ENCODE measurements around the gene DNM1L.
A peak's percentile ranks its signal among the peaks of the same experiment; 100 is the strongest.
"Not testable (repeated sequence)": the region's sequence is repeated elsewhere in the genome, so short reads cannot be mapped to it uniquely, and the experiment has no call there.

DNM1L gene

DNA sequence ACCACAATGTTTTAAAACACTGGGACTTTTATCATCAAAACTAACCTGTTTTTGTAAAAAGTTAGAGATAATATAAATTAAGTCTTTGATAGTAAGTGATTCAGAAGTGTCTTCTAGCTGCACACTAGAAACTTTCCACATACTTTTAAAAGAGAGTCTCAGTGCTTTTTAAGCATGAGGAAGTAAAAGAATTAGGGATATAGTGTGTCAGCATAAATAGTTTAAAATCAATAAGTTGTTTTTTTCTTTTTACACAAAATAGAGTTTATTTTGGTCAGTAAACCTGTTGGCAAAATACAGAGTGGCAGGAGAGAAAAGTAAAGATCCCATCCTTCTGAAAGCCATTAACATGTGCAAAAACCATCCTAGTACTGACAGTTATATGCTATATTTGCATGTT, 1.7 kb downstream of the DNM1L start:
- peak overlapping the region; percentile 94 for H3K4me3 Mint-ChIP-seq
- ATAC-seq = no peak
- peaks cover 15% of the 10 kb centered on the region for H3K36me3 Mint-ChIP-seq (ENCODE audit: low read depth)
- no peak for DNase-seq
- no peaks in the 10 kb centered on the region for H3K27me3 Mint-ChIP-seq
- peaks cover 35% of the 10 kb centered on the region for H3K4me1 Mint-ChIP-seq
- no peak overlapping the region for H3K27ac Mint-ChIP-seq
- no peaks in the 10 kb centered on the region for H3K9me3 Mint-ChIP-seq

DNA sequence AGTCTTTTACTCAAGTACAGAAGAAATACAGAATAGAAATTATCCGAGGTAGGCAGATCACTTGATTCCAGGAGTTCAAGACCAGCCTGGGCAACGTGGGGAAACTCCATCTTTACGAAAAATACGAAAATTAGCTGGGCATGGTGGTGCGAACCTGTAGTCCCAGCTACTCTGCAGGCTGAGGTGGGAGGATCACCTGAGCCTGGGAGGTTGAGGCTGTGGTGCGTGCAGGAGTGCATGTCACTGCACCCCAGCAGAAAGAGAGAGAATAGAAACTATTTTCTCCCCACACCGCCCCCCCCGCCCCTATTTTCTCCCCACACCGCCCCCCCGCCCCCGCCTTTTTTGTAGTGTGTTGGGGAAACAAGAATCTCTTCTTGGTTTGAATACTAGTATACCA, 2.2 kb downstream of the DNM1L start:
- peaks cover 36% of the 10 kb centered on the region for H3K4me1 Mint-ChIP-seq
- ATAC-seq (no peak), DNase-seq (no peak)
- no peaks in the 10 kb centered on the region for H3K9me3 Mint-ChIP-seq
- no peaks in the 10 kb centered on the region for H3K27me3 Mint-ChIP-seq
- peaks cover 17% of the 10 kb centered on the region for H3K36me3 Mint-ChIP-seq (ENCODE audit: low read depth)
- H3K27ac Mint-ChIP-seq = no peak overlapping the region
- peak overlapping the region; percentile 94 for H3K4me3 Mint-ChIP-seq

DNA sequence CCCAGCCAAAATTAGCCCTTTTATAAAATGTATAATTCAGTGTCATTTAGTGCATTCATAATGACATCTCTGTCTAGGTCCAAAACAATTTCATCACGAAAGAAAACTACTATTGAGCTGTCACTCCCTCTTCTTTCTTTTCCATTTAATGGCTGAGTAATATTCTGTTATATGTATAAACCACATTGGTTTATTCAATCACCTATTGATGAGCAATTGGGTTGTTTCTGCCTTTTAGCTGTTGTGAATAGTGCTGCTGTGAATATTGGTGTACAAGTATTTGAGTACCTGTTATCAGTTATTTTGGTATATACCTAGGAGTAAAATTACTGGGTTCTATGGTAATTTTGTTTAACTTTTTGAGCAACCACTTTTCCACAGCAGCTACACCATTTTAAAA, 7.2 kb downstream of the DNM1L start:
- H3K9me3 Mint-ChIP-seq = no peaks in the 10 kb centered on the region
- no peak overlapping the region for H3K4me3 Mint-ChIP-seq
- peaks cover 28% of the 10 kb centered on the region for H3K36me3 Mint-ChIP-seq (ENCODE audit: low read depth)
- H3K4me1 Mint-ChIP-seq = peaks cover 31% of the 10 kb centered on the region
- no peaks in the 10 kb centered on the region for H3K27me3 Mint-ChIP-seq
- DNase-seq = no peak
- H3K27ac Mint-ChIP-seq = no peak overlapping the region
- ATAC-seq = no peak

DNA sequence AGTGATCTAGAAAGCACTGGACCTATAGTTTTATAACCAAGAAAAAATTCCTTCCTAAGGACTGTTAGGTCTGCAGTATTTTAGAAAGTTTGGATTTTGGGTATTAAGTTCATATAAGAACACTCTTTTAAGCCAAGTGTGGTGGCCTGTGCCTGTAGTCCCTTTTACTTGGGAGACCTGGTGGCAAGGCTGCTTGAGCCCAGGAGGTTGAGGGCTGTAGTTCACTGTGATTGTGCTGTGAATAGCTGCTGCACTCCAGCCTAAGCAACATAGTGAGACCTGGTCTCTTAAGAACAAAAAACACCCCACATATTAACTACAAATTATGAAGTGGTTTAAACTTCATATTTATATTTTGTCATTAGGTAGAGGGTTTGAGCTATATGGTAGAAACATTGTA, 9.7 kb downstream of the DNM1L start:
- Mint-ChIP-seq H3K4me3 (no peak overlapping the region), H3K9me3 (no peaks in the 10 kb centered on the region), H3K36me3 (ENCODE audit: low read depth) (peaks cover 32% of the 10 kb centered on the region), H3K27me3 (no peaks in the 10 kb centered on the region), H3K27ac (no peak overlapping the region), H3K4me1 (peaks cover 37% of the 10 kb centered on the region)
- no peak for DNase-seq
- no peak for ATAC-seq

DNA sequence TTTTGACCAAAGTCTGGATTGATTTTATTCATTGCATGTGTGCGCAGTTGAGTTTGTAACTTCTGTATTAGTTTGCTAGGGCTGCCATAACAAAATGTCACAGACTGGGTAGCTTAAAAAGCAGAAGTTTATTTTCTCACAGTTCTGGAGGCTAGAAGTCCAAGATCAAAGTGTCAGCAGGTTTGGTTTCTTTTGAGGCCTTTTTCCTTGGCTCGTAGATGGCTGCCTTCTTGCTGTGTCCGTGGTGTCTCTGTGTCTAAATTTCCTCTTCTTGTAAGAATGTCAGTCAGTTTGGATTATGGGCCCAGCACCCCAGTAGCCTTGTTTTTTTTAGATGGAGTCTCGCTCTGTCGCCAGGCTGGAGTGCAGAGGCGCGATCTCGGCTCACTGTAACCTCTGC, 11.8 kb downstream of the DNM1L start:
- peaks cover 34% of the 10 kb centered on the region for H3K4me1 Mint-ChIP-seq
- H3K9me3 Mint-ChIP-seq = no peaks in the 10 kb centered on the region
- no peak overlapping the region for H3K27ac Mint-ChIP-seq
- DNase-seq = no peak
- H3K4me3 Mint-ChIP-seq = no peak overlapping the region
- ATAC-seq = no peak
- H3K27me3 Mint-ChIP-seq = no peaks in the 10 kb centered on the region
- peaks cover 31% of the 10 kb centered on the region for H3K36me3 Mint-ChIP-seq (ENCODE audit: low read depth)

DNA sequence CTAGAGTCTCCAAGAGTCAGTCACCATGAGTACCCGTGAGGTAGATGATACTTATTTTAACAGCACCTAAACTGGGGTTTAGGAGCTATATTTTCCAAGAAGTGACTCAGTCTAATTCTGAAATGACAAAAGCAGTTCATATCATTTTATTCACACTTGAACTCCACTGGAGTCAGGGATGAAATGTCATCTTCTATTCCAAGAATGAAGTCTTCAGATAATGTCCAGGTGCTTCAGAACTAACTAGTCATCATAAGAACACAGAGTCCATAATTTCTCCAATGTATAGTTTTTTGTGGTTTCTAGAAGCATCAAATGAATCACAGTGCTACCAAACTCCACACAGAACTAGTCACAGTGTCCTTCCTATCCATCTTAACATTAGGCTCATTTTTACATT, 13.3 kb downstream of the DNM1L start:
- DNase-seq (no peak), ATAC-seq (peak; percentile 71)
- H3K4me1 Mint-ChIP-seq = peaks cover 33% of the 10 kb centered on the region
- H3K27me3 Mint-ChIP-seq = no peaks in the 10 kb centered on the region
- peak overlapping the region; percentile 11 for H3K27ac Mint-ChIP-seq
- H3K36me3 Mint-ChIP-seq (ENCODE audit: low read depth) = peaks cover 24% of the 10 kb centered on the region
- no peak overlapping the region for H3K4me3 Mint-ChIP-seq
- H3K9me3 Mint-ChIP-seq = no peaks in the 10 kb centered on the region

DNA sequence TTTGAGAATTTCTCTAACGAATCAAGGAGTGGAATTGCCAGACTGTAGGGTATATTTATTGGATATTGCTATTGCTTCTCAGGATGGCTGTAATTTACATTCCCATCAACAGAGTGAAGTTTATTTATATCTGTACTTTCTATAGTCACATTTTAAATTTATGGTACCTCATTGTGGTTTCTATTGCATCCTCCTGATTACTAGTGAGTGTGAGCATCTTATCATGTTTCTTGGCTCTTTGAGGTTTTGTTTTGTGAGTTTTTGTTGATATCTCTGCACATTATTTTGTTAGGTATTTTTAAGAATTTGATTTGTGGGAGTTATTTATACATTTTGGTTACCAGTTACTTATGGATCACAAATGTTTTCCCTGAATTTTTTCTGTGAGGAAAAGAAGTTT, 13.9 kb downstream of the DNM1L start:
- Mint-ChIP-seq H3K27ac (no peak overlapping the region), H3K4me3 (no peak overlapping the region), H3K27me3 (no peaks in the 10 kb centered on the region), H3K36me3 (ENCODE audit: low read depth) (peaks cover 24% of the 10 kb centered on the region), H3K4me1 (peaks cover 33% of the 10 kb centered on the region), H3K9me3 (no peaks in the 10 kb centered on the region)
- ATAC-seq (no peak), DNase-seq (no peak)

DNA sequence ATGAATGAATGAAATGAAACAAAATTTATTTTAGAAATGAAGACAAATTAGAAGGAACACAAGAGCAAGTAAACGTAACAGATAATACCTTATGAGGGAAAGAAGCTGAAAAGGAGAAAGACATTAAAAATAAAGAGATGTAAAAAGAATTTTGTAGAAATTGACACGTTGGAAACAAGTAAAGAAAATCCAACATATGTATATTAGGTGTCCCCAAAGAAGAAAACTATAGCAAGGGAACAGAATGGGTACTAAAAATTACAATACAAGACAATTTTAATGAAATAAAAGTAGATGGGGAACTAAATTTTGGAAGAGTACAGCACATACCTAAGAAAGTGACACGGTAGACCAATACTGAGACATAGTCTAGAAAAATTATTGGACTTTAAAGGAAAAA, 16.7 kb downstream of the DNM1L start:
- ATAC-seq = no peak

DNA sequence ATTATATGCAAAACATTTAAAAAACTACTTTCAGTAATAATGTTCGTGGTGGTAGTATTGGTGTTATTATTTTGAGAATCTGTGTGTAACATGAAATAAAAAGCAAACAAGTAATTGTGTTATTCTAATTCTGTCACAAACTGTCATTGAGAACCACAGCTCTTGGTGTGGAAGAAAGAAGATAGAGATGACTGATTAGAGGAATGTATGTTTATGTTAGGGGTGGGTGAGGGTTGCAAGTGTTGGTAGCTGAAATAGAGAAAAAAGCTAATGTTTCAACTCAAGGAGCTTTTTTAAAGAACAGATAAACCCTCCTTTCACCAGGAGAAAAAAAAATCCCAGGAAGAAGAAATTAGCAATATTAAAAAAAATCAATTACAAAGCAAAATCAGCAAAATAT, 18.3 kb downstream of the DNM1L start:
- no peaks in the 10 kb centered on the region for H3K27me3 Mint-ChIP-seq
- H3K4me3 Mint-ChIP-seq = no peak overlapping the region
- DNase-seq (no peak), ATAC-seq (no peak)
- no peak overlapping the region for H3K27ac Mint-ChIP-seq
- H3K4me1 Mint-ChIP-seq = peaks cover 18% of the 10 kb centered on the region
- peaks cover 24% of the 10 kb centered on the region for H3K36me3 Mint-ChIP-seq (ENCODE audit: low read depth)
- no peaks in the 10 kb centered on the region for H3K9me3 Mint-ChIP-seq

More for the DNA sequence above, 16.7 kb downstream of the DNM1L start:
- Mint-ChIP-seq H3K27ac (no peak overlapping the region), H3K36me3 (ENCODE audit: low read depth) (peaks cover 20% of the 10 kb centered on the region), H3K4me1 (peaks cover 27% of the 10 kb centered on the region), H3K9me3 (no peaks in the 10 kb centered on the region), H3K4me3 (no peak overlapping the region), H3K27me3 (no peaks in the 10 kb centered on the region)
- DNase-seq = no peak

DNA sequence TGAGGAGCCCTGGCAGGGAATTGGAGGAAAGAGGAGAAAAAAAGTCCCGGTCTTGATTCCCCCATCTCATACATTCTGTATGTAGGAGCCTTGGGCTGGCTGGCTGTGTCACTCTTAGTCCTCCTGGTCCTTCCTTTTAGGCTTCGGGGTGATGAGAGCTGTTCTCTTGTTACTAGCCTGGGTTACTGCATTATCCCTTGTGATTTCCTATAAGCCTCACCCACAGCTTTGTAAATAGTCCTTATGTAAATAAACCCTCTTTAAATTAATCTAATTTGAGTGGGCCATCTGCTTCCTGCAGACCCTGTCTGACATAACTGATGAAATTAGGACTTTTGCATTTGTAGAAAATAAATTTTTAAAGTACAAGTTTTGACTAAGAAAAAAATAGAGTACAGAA, 19.2 kb downstream of the DNM1L start:
- H3K27ac Mint-ChIP-seq = no peak overlapping the region
- H3K4me3 Mint-ChIP-seq = no peak overlapping the region
- H3K27me3 Mint-ChIP-seq = no peaks in the 10 kb centered on the region
- ATAC-seq (no peak), DNase-seq (no peak)
- H3K4me1 Mint-ChIP-seq = peaks cover 10% of the 10 kb centered on the region
- no peaks in the 10 kb centered on the region for H3K9me3 Mint-ChIP-seq
- H3K36me3 Mint-ChIP-seq (ENCODE audit: low read depth) = peaks cover 23% of the 10 kb centered on the region

DNA sequence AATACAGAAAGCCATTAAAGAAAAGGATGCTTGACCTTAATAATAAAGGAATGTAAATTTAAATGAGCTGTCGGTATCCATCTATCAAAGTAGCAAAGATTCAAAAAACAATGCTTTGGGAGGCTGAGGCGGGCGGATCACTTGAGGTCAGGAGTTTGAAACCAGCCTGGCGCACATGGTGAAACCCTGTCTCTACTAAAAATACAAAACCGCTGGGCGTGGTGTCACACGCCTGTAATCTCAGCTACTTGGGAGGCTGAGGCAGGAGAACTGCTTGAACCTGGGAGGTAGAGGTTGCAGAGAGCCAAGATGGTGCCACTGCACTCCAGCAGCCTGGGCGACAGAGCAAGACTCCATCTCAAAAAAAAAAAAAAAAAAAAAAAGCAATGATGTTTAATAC, 20.3 kb downstream of the DNM1L start:
- ATAC-seq, H3K27me3 Mint-ChIP-seq, H3K4me3 Mint-ChIP-seq, H3K9me3 Mint-ChIP-seq, H3K27ac Mint-ChIP-seq, DNase-seq: not testable (repeated sequence)
- peaks cover 10% of the 10 kb centered on the region for H3K4me1 Mint-ChIP-seq
- H3K36me3 Mint-ChIP-seq (ENCODE audit: low read depth) = peaks cover 21% of the 10 kb centered on the region

DNA sequence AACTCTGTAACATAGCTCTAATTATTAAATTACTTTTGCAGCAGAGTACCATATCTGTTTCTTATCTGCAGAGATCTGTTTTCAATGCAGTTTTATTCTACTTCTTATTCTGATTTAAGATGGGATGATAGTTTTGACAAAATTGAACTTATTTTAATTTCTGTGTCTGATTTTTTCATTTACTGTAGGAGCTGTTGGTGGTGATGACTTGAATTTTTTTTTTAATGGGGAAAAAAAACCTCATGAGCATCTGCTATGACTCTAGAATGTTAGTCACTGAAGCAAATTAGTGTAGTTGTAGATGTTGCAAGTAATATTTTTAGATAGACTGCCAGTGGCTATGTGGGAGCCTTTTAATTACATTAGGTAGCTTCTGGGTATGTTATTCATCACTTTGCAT, 23.4 kb downstream of the DNM1L start:
- DNase-seq = no peak
- Mint-ChIP-seq H3K4me3 (no peak overlapping the region), H3K27me3 (no peaks in the 10 kb centered on the region), H3K36me3 (ENCODE audit: low read depth) (peaks cover 10% of the 10 kb centered on the region), H3K27ac (no peak overlapping the region), H3K9me3 (no peaks in the 10 kb centered on the region), H3K4me1 (peaks cover 7% of the 10 kb centered on the region)
- ATAC-seq = no peak

DNA sequence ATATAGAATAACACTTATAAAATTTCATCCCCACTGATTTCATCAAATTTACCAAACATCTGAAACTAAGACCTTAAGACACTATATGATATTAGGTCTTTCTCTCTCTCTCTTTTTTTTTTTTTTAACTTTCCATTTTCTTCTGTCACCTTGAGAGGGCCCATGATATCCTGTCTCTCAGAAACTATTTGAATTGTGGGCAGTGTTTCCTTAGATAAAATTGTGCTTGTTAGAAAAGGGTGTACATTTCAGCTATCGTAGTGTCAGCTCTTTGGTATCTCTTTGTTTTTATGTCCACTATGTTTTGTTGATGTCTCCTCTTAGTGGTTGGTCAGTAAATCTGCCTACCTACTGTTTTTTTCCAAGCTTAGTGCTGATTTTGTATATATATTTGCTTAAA, 23.8 kb downstream of the DNM1L start:
- no peaks in the 10 kb centered on the region for H3K9me3 Mint-ChIP-seq

DNA sequence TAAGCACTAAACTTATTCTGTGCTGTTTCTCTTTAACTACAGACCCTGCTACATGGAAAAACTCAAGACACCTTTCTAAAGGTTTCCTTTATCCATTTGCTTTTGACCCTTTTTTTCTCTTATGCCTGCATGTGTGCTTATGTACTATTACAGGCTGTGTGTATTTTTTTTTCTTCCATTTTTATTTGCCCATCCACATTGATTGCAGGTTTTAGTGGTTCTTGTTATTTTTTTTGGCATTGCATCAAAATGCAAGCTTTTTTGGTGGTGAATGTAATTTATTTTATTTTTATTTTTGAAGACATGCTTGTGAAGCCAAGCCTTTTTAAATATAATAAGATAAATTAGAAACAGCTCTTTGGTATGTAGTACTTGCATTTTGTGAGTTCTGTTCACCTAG, 26.7 kb downstream of the DNM1L start:
- no peaks in the 10 kb centered on the region for H3K27me3 Mint-ChIP-seq
- no peaks in the 10 kb centered on the region for H3K4me1 Mint-ChIP-seq
- no peak overlapping the region for H3K4me3 Mint-ChIP-seq
- ATAC-seq (no peak), DNase-seq (no peak)
- no peaks in the 10 kb centered on the region for H3K9me3 Mint-ChIP-seq
- H3K27ac Mint-ChIP-seq = no peak overlapping the region
- H3K36me3 Mint-ChIP-seq (ENCODE audit: low read depth) = peaks cover 14% of the 10 kb centered on the region

More for the DNA sequence above, 23.8 kb downstream of the DNM1L start:
- ATAC-seq = no peak
- H3K4me1 Mint-ChIP-seq = peaks cover 6% of the 10 kb centered on the region
- H3K4me3 Mint-ChIP-seq = no peak overlapping the region
- DNase-seq = no peak
- H3K36me3 Mint-ChIP-seq (ENCODE audit: low read depth) = peaks cover 10% of the 10 kb centered on the region
- no peak overlapping the region for H3K27ac Mint-ChIP-seq
- H3K27me3 Mint-ChIP-seq = no peaks in the 10 kb centered on the region

DNA sequence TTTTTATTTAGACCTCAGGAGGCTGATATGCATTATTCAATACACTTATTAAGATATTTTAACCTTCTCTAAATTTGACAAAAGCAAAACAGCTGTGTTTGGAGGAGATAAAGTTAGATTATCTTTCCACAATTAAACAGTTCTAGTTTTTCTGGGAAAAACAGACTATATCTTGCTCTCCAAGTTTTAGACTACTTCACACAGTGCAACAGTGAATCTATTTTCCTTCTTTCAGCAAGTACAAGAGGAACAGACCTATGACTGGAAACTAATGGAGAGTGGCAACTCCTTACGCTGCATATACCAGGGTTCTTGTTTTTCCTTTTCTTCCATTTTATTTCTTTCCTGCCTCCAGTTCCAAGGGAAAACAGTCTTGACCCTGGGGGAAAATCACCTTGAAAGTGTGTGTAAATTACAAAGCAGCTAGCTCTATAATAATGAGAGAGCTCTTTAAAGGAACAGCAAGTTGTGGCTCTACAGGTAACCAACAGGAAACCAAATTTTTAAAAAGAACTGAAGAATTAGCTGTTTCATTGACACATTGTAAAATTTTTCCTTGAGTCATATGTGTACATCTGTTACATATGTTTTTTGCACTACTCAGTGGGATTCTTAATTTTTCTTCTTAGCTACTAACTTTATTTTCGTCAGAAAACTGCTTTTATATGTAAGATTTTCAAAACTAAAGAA, 27.4 kb downstream of the DNM1L start:
- Mint-ChIP-seq H3K27ac (no peak overlapping the region), H3K4me3 (no peak overlapping the region), H3K4me1 (no peaks in the 10 kb centered on the region), H3K36me3 (ENCODE audit: low read depth) (peaks cover 17% of the 10 kb centered on the region), H3K9me3 (no peaks in the 10 kb centered on the region), H3K27me3 (no peaks in the 10 kb centered on the region)
- ATAC-seq (no peak), DNase-seq (no peak)

DNA sequence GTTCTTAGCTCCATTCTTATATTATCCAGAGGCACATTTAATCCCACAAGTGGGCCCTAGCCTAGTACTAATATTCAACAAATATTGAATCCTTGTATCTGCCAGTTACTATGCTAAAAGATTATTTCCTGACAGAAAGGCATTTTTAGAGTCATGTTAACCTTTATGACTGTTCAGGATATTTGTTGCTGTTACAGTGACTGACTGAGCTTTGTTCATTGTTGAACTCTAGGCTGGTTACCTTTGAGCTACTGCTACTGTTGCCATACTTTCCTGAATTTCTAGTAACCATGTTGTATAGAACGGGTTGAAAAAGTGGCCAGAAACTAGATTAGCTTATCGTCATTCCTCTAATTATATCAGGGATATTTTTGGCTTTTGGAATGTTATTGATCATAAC, 29.8 kb downstream of the DNM1L start:
- no peaks in the 10 kb centered on the region for H3K9me3 Mint-ChIP-seq
- ATAC-seq (no peak), DNase-seq (no peak)
- H3K4me1 Mint-ChIP-seq = no peaks in the 10 kb centered on the region
- H3K4me3 Mint-ChIP-seq = no peak overlapping the region
- peaks cover 25% of the 10 kb centered on the region for H3K36me3 Mint-ChIP-seq (ENCODE audit: low read depth)
- no peak overlapping the region for H3K27ac Mint-ChIP-seq
- H3K27me3 Mint-ChIP-seq = no peaks in the 10 kb centered on the region

Measured in activated naive CD8-positive, alpha-beta T cell treated with anti-CD3 and anti-CD28 coated beads, Interleukin-2, amount 50 U/mL, for 24 hours (primary cell).